Keratinocyte (primary cell): Measurements from ENCODE around the gene DNAJC13.

Source experiments
- CTCF ChIP-seq, 3 experiments: IDR thresholded peaks in 1 of 3; conservative IDR thresholded peaks in 1 of 3; optimal IDR thresholded peaks in 1 of 3; 2 replicates in 2 of 3; 3 replicates in 1 of 3; pipeline versions ENCODE3 to v1.5.1; 2011; ENCODE audit warnings: low read length in 3 of 3, mild to moderate bottlenecking in 3 of 3, moderate library complexity in 2 of 3, control low read depth in 1 of 3, inconsistent platforms in 1 of 3; ENCODE audit not compliant: insufficient read depth in 2 of 3; ENCODE audit errors: extremely low read depth in 1 of 3
- EZH2 ChIP-seq: IDR thresholded peaks from one replicate; pipeline ENCODE4 v1.6.1; 2012; ENCODE audit warnings: inconsistent platforms, mild to moderate bottlenecking, low read length, moderate library complexity

GRCh38 chr3:132401255-132401654, 16.0 kb upstream of the DNAJC13 start:
- TF ChIP-seq CTCF (optimal IDR thresholded peaks at IDR 0.05 in 1 of 3, IDR thresholded peaks at IDR 0.05 in 1 of 3, conservative IDR thresholded peaks at IDR 0.05 in 1 of 3; ENCODE audit: extremely low read depth in 1 of 3, insufficient read depth in 2 of 3, low read length in 3 of 3) (no peak), EZH2 (no peak)
